DMS114 treated with DMSO at 0.1 percent for 48 hours (cell line): ENCODE results near the gene PROS1.
"Not testable (repeated sequence)": the region's sequence is repeated elsewhere in the genome, so short reads cannot be mapped to it uniquely, and the experiment has no call there.

Experiments used
- DNase-seq: peaks from one replicate; lab custom pipeline; 2025; ENCODE audit not compliant: unreplicated experiment; lab: John Stamatoyannopoulos, UW

Gene PROS1

GRCh38 chr3:93878250-93879017 is 95.3 kb downstream of the PROS1 start:
- DNase-seq, result not testable (repeated sequence)

- not testable (repeated sequence) for DNase-seq
Observed at GRCh38 chr3:93877427-93877826, 96.3 kb downstream of the PROS1 start.

DNA sequence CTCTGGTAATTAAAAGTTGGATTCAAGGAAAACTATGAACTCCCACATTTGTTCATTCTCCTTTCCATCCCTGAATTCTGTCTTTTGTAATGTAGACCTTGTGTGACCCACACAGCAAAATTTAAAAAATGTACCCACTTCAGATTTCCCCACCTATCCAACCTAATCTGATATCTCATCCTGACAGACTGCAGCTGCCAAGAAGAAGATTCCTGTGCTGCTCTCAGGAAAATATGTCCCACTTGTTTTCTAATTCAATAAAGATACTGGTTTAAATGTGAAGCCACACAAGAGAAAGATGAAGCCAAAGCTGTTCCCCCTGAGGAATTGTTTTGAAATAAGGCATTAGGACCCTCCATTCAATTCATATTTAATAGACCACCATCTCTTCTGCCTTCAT is 100.3 kb downstream of the PROS1 start:
- DNase-seq, result not testable (repeated sequence)

GRCh38 chr3:93867425-93867824 is 106.3 kb downstream of the PROS1 start:
- DNase-seq, result no peak

DNA sequence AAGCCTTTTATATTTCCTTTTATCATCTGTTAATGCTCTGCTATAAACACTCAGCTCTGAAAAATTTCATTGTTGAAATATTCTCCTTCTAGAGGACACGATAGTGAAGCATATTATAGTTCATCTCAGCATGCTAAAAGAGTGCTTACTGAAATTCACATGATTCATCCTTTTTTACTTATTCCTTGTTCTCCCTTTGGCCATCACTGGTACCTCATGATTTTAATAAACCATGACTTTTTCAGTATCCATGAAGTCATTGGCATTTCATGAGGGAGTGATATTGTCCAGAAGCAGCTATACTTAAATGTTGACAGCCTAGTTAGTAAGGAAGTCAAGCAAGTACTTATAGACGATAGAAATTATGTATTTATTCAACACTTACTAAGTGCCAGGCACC is 112.7 kb downstream of the PROS1 start:
- DNase-seq, result no peak

GRCh38 chr3:93855401-93855800 is 118.3 kb downstream of the PROS1 start:
- no peak for DNase-seq

DNA sequence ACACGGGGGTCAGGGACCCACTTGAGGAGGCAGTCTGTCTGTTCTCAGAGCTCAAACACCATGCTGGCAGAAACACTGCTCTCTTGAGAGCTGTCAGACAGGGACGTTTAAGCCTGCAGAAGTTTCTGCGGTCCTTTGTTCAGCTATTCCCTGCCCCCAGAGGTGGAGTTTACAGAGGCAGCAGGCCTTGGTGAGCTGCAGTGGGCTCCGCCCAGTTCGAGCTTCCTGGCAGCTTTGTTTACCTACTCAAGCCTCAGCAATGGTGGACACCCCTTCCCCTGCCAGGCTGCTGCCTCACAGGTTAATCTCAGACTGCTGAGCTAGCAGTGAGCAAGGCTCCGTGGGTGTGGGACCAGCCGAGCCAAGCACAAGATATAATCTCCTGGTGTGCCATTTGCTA is 121.5 kb downstream of the PROS1 start:
- not testable (repeated sequence) for DNase-seq

- DNase-seq, result no peak
Observed at GRCh38 chr3:93843981-93844380, 129.7 kb downstream of the PROS1 start.

- not testable (repeated sequence) for DNase-seq
Observed at GRCh38 chr3:93839193-93839592, 134.5 kb downstream of the PROS1 start.
